ENCODE measurements around the gene PLCB1. TPM values are rescaled to one million over a fixed set of nuclear protein-coding genes. Genes with fewer than 3 reads are reported as not detected.

Gene PLCB1
- polyA plus RNA-seq, 1 donor (not counting 4 experiments of a cell fraction or from before 2014, with no cell fraction given), result 0.37 TPM

GRCh38 chr20:8657664-8658063 lies 525.6 kb downstream of the PLCB1 start:
- TF ChIP-seq CTCF (optimal IDR thresholded peaks at IDR 0.05 in 1 of 3, IDR thresholded peaks at IDR 0.05 in 1 of 3, conservative IDR thresholded peaks at IDR 0.05 in 1 of 3; ENCODE audit: extremely low read depth in 1 of 3, insufficient read depth in 2 of 3, low read length in 3 of 3) (no peak), EZH2 (IDR thresholded peaks at IDR 0.05; ENCODE audit: low read length) (no peak)
- Histone ChIP-seq H3K27me3 (ENCODE audit: control insufficient read depth, extremely low read depth, insufficient read depth, low read length) (no peaks in the 10 kb centered on the region), H3K4me2 (ENCODE audit: control insufficient read depth, extremely low read depth, insufficient read depth, low read depth, low read length) (no peak overlapping the region), H3K36me3 (ENCODE audit: control insufficient read depth in 2 of 2, extremely low read depth in 1 of 2, insufficient read depth in 2 of 2, low read length in 2 of 2) (no peaks in the 10 kb centered on the region), H3K9me1 (ENCODE audit: control insufficient read depth, extremely low read depth, insufficient read depth, low read length) (no peaks in the 10 kb centered on the region), H3K9ac (ENCODE audit: control insufficient read depth, extremely low read depth, insufficient read depth, low read length) (no peak overlapping the region), H2AFZ (ENCODE audit: control insufficient read depth, low read length) (no peak overlapping the region), H4K20me1 (ENCODE audit: control insufficient read depth, extremely low read depth, insufficient read depth, low read length) (no peaks in the 10 kb centered on the region), H3K4me1 (ENCODE audit: control insufficient read depth, extremely low read depth, insufficient read depth, low read length) (no peaks in the 10 kb centered on the region), H3K4me3 (ENCODE audit: control insufficient read depth in 2 of 3, extremely low read depth in 1 of 3, insufficient read depth in 2 of 3, low read depth in 1 of 3, low read length in 3 of 3) (no peak overlapping the region), H3K79me2 (ENCODE audit: control insufficient read depth, insufficient read depth, low read length) (no peaks in the 10 kb centered on the region), H3K9me3 (ENCODE audit: control insufficient read depth, low read depth, low read length) (no peaks in the 10 kb centered on the region), H3K27ac (ENCODE audit: control insufficient read depth, insufficient read depth, low read length) (no peak overlapping the region)
- FAIRE-seq (no peak), DNase-seq (ENCODE audit: low read depth, low spot score) (no peak)
- dilution Hi-C loops (cut with MboI; ENCODE audit: extremely low pct_ligation_motif_present, low sequenced_read_pairs), result no loop called here

- DNase-seq (ENCODE audit: low read depth, low spot score), result no peak
- no peak for FAIRE-seq
- H3K79me2 ChIP-seq (ENCODE audit: control insufficient read depth, insufficient read depth, low read length), result no peaks in the 10 kb centered on the region
- dilution Hi-C loops (cut with MboI; ENCODE audit: extremely low pct_ligation_motif_present, low sequenced_read_pairs), result no loop called here
- no peaks in the 10 kb centered on the region for H3K36me3 ChIP-seq (ENCODE audit: control insufficient read depth in 2 of 2, extremely low read depth in 1 of 2, insufficient read depth in 2 of 2, low read length in 2 of 2)
- H3K9me1 ChIP-seq (ENCODE audit: control insufficient read depth, extremely low read depth, insufficient read depth, low read length), result no peaks in the 10 kb centered on the region
- no peaks in the 10 kb centered on the region for H3K27me3 ChIP-seq (ENCODE audit: control insufficient read depth, extremely low read depth, insufficient read depth, low read length)
- no peak overlapping the region for H3K27ac ChIP-seq (ENCODE audit: control insufficient read depth, insufficient read depth, low read length)
- H3K9ac ChIP-seq (ENCODE audit: control insufficient read depth, extremely low read depth, insufficient read depth, low read length), result no peak overlapping the region
- H4K20me1 ChIP-seq (ENCODE audit: control insufficient read depth, extremely low read depth, insufficient read depth, low read length), result no peaks in the 10 kb centered on the region
- no peak for TF ChIP-seq CTCF (optimal IDR thresholded peaks at IDR 0.05 in 1 of 3, IDR thresholded peaks at IDR 0.05 in 1 of 3, conservative IDR thresholded peaks at IDR 0.05 in 1 of 3; ENCODE audit: extremely low read depth in 1 of 3, insufficient read depth in 2 of 3, low read length in 3 of 3)
- no peak for TF ChIP-seq EZH2 (IDR thresholded peaks at IDR 0.05; ENCODE audit: low read length)
- no peak overlapping the region for H3K4me2 ChIP-seq (ENCODE audit: control insufficient read depth, extremely low read depth, insufficient read depth, low read depth, low read length)
- H3K4me1 ChIP-seq (ENCODE audit: control insufficient read depth, extremely low read depth, insufficient read depth, low read length), result no peaks in the 10 kb centered on the region
- H3K9me3 ChIP-seq (ENCODE audit: control insufficient read depth, low read depth, low read length), result no peaks in the 10 kb centered on the region
- H2AFZ ChIP-seq (ENCODE audit: control insufficient read depth, low read length), result no peak overlapping the region
- H3K4me3 ChIP-seq (ENCODE audit: control insufficient read depth in 2 of 3, extremely low read depth in 1 of 3, insufficient read depth in 2 of 3, low read depth in 1 of 3, low read length in 3 of 3), result no peak overlapping the region
These were observed 526.0 kb downstream of the PLCB1 start for GRCh38 chr20:8658103-8658502.

Measured in keratinocyte (primary cell).